Measurements from ENCODE around the gene NBL1.
"Not testable (repeated sequence)": the region's sequence is repeated elsewhere in the genome, so short reads cannot be mapped to it uniquely, and the experiment has no call there.

NBL1 gene

GRCh38 chr1:19621274-19621950, 22.7 kb upstream of the NBL1 start:
- in situ Hi-C loops (cut with MboI; ENCODE audit: low sequenced_read_pairs), result no loop called here

- in situ Hi-C loops (cut with MboI; ENCODE audit: low sequenced_read_pairs), result no loop called here
These were observed 21.9 kb upstream of the NBL1 start for GRCh38 chr1:19622204-19622603.

- in situ Hi-C loops (cut with MboI; ENCODE audit: low sequenced_read_pairs), result no loop called here
These were observed 20.6 kb upstream of the NBL1 start for GRCh38 chr1:19623523-19623922.

- in situ Hi-C loops (cut with MboI; ENCODE audit: low sequenced_read_pairs), result no loop called here
These were observed 18.7 kb upstream of the NBL1 start for GRCh38 chr1:19625291-19625937.

DNA sequence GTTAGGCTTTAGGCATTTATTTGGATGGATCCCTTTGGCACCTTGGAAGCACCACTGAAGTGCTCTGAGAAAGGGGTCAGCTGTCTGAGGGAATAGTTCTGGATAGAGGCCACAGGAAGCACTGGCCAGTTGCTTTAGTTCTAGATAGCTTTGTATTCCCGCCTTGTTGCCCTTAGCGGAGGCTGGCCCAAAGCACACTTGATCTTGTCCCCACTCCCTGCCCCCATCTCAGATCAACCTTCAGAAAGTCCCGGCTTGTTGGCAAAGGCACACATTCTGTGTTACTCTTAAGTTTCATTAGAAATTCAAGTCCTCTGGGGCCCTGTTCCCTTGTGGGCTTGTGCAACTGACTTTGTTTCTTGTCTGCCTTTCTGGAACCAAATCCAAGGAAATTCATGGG, 15.2 kb upstream of the NBL1 start:
- in situ Hi-C loops (cut with MboI; ENCODE audit: low sequenced_read_pairs), result no loop called here

- in situ Hi-C loops (cut with MboI; ENCODE audit: low sequenced_read_pairs), result no loop called here
These were observed 14.8 kb upstream of the NBL1 start for GRCh38 chr1:19629357-19629756.

DNA sequence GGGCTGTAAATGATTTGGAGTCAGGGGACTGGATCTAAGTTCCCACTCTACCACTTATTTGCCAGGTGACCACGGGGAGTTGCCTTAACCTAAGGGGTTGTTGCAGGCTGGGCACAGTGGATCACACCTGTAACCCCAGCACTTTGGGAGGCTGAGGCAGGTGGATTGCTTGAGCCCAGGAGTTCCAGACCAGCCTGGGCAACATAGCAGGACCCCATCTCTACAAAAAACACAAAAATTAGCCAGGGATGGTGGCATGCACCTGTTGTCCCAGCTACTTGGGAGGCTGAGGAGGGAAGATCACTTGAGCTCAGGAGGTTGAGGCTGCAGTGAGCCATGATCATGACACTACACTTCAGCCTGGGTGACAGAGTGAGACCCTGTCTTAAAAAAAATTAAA, 13.9 kb upstream of the NBL1 start:
- in situ Hi-C loops (cut with MboI; ENCODE audit: low sequenced_read_pairs), result not testable (repeated sequence)

GRCh38 chr1:19630720-19631395, 13.3 kb upstream of the NBL1 start:
- in situ Hi-C loops (cut with MboI; ENCODE audit: low sequenced_read_pairs), result no loop called here

DNA sequence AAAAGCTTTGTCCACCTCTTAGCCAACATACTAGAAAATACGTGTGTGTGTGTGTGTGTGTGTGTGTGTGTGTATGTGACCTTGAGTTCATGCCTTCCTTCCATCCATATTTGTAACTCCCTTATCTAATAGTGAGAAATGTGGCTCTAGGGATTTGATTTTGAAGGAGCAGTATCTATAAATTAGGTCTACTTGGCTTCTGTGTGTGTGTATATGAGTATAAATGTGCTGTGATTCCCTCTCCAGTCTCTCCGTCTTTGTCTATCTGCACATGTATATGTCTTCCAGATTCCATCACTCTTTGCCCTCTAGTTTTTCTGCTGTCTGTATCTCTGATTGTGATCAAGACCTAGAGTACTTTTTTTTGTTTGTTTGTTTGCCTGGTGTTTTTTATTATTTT, 11.9 kb upstream of the NBL1 start:
- in situ Hi-C loops (cut with MboI; ENCODE audit: low sequenced_read_pairs), result no loop called here

- in situ Hi-C loops (cut with MboI; ENCODE audit: low sequenced_read_pairs), result no loop called here
These were observed 11.0 kb upstream of the NBL1 start for GRCh38 chr1:19633106-19633505.

GRCh38 chr1:19635064-19635463, 9.0 kb upstream of the NBL1 start:
- in situ Hi-C loops (cut with MboI; ENCODE audit: low sequenced_read_pairs), result not testable (repeated sequence)

- in situ Hi-C loops (cut with MboI; ENCODE audit: low sequenced_read_pairs), result no loop called here
These were observed 8.5 kb upstream of the NBL1 start for GRCh38 chr1:19635646-19636045.

DNA sequence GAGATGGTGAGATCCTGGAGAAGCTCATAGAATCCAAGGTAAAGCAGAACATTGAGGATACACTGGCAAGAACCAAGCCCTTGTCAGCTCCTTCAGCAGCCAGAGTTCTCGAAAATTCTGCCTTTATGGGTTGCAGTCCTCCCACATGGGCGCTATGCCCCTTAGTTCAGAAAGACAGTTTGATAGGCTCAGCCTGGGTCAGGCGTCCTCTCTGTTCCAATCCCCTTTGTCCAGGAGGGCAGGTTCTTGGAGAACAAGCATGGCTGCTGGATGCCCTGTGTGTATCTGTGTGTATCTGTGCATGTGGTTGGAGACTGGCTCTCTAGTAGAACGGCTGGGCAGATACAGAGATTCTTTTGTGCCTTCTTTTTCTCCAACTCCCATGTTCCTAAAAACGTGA, 8.0 kb upstream of the NBL1 start:
- in situ Hi-C loops (cut with MboI; ENCODE audit: low sequenced_read_pairs), result no loop called here

DNA sequence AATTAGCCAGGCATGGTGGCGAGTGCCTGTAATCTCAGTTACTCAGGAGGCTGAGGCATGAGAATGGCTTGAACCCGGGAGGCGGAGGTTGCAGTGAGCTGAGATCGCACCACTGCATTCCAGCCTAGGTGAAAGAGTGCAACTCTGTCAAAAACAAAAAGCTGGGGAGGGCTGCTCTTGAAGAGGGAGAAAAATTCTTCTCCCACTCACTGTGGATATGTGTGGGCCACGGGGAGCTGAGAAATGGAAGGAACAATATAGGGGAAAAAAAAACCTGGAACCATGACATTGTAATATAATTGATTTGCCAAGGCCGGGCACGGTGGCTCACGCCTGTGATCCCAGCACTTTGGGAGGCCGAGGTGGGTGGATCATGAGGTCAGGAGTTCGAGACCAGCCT, 7.4 kb upstream of the NBL1 start:
- in situ Hi-C loops (cut with MboI; ENCODE audit: low sequenced_read_pairs), result not testable (repeated sequence)

- in situ Hi-C loops (cut with MboI; ENCODE audit: low sequenced_read_pairs), result no loop called here
These were observed 6.5 kb upstream of the NBL1 start for GRCh38 chr1:19637606-19638005.

DNA sequence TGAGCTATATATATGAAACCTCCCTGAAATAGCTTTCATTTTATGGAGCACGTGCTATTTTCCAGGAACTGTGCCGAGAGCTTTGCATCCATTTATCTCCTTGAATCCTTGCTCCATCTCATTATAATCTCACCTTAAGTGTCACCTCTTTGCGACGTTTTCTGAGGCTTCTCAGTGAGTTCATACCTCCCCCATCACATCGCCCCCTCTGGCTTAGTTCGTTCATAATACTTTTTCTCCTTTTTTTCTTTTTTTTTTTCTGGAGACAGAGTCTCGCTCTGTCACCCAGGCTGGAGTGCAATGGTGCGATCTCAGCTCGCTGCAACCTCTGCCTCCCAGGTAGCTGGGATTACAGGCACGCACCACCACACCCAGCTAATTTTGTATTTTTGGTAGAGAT, 4.9 kb upstream of the NBL1 start:
- in situ Hi-C loops (cut with MboI; ENCODE audit: low sequenced_read_pairs), result not testable (repeated sequence)

DNA sequence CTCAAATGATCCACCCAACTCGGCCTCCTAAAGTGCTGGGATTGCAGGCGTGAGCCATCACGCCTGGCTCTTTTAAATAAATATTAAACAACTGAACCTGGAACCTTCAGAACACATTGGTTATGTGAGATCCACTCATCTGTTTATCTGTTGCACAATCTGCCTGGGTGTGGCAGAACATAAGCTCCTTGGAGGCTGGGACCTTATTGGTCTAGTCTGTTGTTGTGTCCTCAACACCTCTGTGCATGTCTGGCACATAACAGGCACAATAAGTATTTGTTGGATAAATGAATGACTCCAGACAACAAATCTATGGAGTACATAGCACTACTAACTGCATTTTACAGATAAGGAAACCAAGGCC, 4.1 kb upstream of the NBL1 start:
- in situ Hi-C loops (cut with MboI; ENCODE audit: low sequenced_read_pairs), result no loop called here

DNA sequence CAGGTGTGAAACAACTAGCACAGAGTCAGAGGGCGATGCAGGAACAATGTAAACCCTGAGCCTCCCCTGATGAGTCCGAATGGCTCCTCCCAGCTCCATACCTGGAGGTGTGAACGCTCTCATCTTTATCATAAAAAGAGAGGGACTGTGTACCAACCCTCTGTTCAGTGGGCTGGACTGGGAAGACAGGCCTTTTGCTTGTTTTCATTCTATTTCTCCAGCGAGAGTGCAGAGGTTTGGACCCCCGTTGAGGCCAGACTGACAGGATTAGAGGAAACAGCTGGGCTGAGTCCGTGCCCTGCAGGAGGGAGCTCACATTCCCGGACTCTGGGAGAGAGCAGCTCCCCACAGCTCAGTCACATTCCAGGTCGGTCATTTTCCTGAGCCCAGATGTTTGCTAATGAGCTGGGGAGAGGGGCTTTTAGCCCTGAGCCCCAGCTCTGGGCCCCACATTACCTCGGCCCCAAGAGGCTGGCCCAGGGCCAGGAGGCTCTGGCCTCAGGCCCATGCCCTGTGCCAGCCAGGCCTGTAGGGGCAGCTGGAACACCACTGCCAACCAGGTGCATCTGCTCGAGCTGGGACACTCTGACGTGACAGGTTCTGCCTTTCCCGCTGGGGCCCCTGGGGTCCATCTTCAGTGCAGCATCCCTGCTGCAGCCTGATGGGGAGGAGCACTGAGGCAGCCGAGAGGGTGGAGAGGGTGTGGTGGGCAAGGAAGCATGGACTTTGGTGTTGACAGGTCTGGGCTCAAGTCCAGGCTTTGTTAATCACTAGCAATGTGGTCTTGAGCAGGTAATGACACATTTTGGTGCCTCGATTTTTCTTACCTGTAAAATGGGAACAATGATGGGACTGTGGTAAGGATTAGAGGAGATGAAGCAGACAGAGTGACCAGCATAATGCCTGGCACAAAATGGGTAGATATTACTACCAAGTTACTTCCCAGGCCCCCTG, 3.5 kb upstream of the NBL1 start:
- in situ Hi-C loops (cut with MboI; ENCODE audit: low sequenced_read_pairs), result no loop called here

GRCh38 chr1:19643121-19643520, 990 bp upstream of the NBL1 start:
- in situ Hi-C loops (cut with MboI; ENCODE audit: low sequenced_read_pairs), result no loop called here

DNA sequence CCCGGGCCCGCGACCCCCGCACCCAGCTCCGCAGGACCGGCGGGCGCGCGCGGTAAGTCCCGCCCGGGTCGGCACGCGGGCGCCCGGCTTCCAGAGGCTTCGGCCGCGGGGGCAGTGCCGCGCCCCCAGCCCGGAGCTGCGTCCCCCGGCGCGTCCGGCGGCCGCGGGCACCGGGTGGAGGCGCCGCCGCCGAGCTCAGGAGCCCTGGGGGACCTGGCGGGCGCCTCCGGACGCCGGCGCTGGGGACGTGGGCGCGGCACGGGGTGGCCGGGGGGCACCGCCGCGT, 227 bp downstream of the NBL1 start:
- in situ Hi-C loops (cut with MboI; ENCODE audit: low sequenced_read_pairs), result no loop called here

DNA sequence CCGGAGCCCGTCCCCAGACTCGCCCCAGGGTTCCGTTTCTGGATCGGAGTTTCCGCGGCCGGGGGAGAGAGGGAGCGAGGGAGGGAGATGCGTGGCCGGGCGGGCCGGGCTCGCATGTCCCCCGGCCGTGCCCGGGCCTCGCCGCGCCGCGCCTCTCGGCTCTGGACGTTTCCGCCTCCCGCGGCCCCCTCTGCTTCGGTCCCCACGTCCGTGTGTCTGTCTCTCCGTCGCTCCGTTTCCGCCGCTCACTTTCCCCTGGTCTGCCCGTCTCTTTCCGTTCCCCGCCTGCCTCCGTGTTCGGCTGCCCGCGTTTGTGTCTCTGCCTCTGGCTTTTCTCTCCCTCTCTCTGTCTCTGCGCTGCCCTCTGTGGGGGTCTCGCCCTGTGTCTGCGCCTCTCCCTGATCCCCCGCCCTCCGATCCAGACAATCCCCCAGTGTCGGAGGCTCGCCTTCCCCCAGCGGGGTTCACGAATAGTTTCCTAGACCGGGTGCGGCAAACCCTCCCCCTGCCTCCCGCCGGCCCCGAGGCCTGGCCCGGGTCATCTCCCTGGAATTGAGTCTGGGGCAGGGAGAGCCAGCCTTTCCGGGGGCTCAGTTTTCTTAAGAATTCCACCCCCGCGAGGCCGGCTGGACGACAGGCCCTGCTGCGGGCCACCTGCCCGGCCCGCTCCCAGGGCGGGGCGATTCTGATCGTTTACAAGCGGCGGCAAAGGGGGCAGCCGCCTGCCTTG, 735 bp downstream of the NBL1 start:
- in situ Hi-C loops (cut with MboI; ENCODE audit: low sequenced_read_pairs), result no loop called here

Measured in HL-60/S4 treated with phorbol 12-myristate 13-acetate at 8.2 ng/mL for 4 days and 3 days (cell line).